Adrenal gland (tissue), 12 donors: ENCODE data around the gene FASTKD1. TPM values are rescaled to one million over a fixed set of nuclear protein-coding genes. Genes with fewer than 3 reads are reported as not detected.
"Not testable (repeated sequence)": the region's sequence is repeated elsewhere in the genome, so short reads cannot be mapped to it uniquely, and the experiment has no call there.

ENCODE experiments used
- DNase-seq, 7 donors: peaks; one replicate each; pipeline ENCODE4 v3.0.0-alpha.2; 2019 to 2020
- H3K27ac ChIP-seq, 5 donors: fragments of 200-600 bp; sonication (generic) in 4 of 5; 1 replicate in 3 of 5; 2 replicates in 2 of 5; pipeline versions ENCODE4 v1.5.1 to v1.8.0; 2016 to 2020; ENCODE audit warnings: mild to moderate bottlenecking in 1 of 5
- H3K27me3 ChIP-seq: fragments of 200-600 bp; 2 replicates; pipeline ENCODE4 v1.8.0; 2021
- H3K36me3 ChIP-seq, 2 donors: fragments of 200-600 bp; replicated peaks in 1 of 2; 1 replicate in 1 of 2; 2 replicates in 1 of 2; pipeline versions ENCODE4 v1.5.1 to v1.8.0; 2018 to 2022
- H3K4me1 ChIP-seq, 2 donors: fragments of 200-600 bp; replicated peaks in 1 of 2; 1 replicate in 1 of 2; 2 replicates in 1 of 2; pipeline versions ENCODE4 v1.5.1 to v1.8.0; 2018 to 2021
- H3K4me3 ChIP-seq, 4 donors: fragments of 200-600 bp; sonication (generic) in 3 of 4; one replicate each; pipeline ENCODE4 v1.5.1; 2016 to 2018
- H3K9me3 ChIP-seq, 3 donors: fragments of 200-600 bp; sonication (generic) in 1 of 3; replicated peaks in 1 of 3; 1 replicate in 2 of 3; 2 replicates in 1 of 3; pipeline versions ENCODE4 v1.5.1 to v1.8.0; 2016 to 2021
- POLR2A ChIP-seq, 2 donors: fragments of 450-650 bp; IDR thresholded peaks; one replicate each; pipeline ENCODE4 v1.6.1; 2017; ENCODE audit warnings: antibody characterized with exemption in 2 of 2, mild to moderate bottlenecking in 2 of 2, moderate library complexity in 1 of 2
- WGBS, 4 donors: extraction: QIAGEN DNeasy Blood & Tissue Kit in 2 of 4; methylation state at CpG; one replicate each; pipeline versions ENCODE4 v1.1.5 to v1.1.7; 2013 to 2017; 5-methylcytosine and 5-hydroxymethylcytosine counted together
- intact Hi-C, 2 donors: fragments of 100-400 bp; cut with DNase I; formaldehyde crosslinking; loops; one replicate each; pipeline versions ENCODE4 v1.14.1 to v1.15.0; 2022 to 2023
- polyA plus RNA-seq, 3 donors: library from polyadenylated mRNA; stranded (reverse); fragments of 200-250 nt in 2 of 3; fragments of 350-450 nt in 1 of 3; fragmentation: Illumina TruSeq in 1 of 3; extraction: RNeasy Lipid Tissue Mini Kit (QIAGEN cat#74804) in 1 of 3; gene quantifications; one replicate each; pipeline ENCODE4 v1.2.3, GENCODE V29; 2013 to 2014
- total RNA-seq, 9 donors: library from RNA; depleted of rRNA in 4 of 9; stranded (reverse); fragments of >200 nt in 4 of 9; fragments of 120-200 nt in 1 of 9; fragmentation: NEBNext Ultra II Directional in 1 of 9; extraction: Animal tissue kit (Norgen Biotek cat#: 25700) in 1 of 9; gene quantifications; one replicate each; pipeline versions ENCODE4 v1.1.0 to v1.2.4, GENCODE V29; 2013 to 2023
- TF ChIP-seq, protein P1 (sequence below), 6 experiments: fragments of 450-650 bp in 4 of 6; fragments of 200-600 bp in 2 of 6; sonication (generic) in 1 of 6; IDR thresholded peaks; 1 replicate in 5 of 6; 2 replicates in 1 of 6; pipeline versions ENCODE4 v1.5.1 to v1.8.0; 2016 to 2021; ENCODE audit warnings: antibody characterized with exemption in 6 of 6, mild to moderate bottlenecking in 2 of 6, moderate library complexity in 1 of 6
- donor health status: healthy with polysubstance abuse.
- donor health status: Bipolar disorder and iron deficiency.
- donor health status: DM: yes; HTN: yes; CAD: no.
- donor health status: DM: no; HTN: no; CAD: no.
- donor health status: DM: no; HTN: no; CAD: no.
- donor health status: DM: yes; HTN: yes; CAD: no.

The FASTKD1 gene
- total and polyA plus RNA-seq, 12 donors, result 5.9 to 121 (median 20.9) TPM

DNA sequence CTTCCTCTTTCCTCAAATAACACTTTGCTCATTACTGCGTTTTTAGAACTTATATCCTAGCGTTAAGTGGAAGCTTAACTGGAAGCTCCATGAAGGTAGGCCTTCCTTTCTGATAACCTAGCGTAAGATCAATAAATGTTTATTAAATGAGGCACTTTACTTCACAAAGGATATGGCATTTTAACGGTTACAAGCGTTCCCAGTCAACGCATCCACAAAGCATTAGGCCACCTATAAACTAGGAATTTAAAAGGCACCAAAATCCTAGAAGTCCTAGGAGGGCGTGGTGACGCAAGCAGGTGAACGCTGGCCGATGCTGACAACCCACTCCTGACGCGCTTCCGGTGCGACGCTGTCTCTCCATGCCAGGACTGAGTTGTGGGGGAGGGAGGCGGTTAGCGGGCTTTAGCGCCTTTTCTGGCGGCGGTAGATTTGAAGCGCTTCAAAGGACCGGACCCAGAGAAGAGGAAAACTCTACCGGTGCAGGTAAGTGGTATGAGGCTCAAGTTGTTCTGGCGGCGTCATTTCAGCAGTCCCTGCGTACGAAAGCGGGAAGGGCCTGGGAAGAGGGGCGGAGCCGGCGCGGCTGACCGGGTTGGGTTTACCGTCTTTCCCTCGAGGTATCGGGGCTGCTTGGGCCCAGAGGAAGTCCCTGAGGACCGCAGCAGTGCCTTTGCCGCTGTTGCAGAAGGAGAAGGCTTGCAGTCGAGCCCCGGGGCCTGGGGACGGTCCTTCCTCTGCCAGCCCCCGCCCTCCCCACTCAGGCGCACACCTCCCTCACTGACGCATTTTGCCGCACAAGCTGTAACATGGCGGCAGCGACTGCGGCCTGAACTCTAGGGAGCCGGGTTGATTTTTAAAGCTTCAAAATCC, 10.6 kb upstream of the FASTKD1 start, which contains the start of gene PPIG:
PPIG (plus strand) TSS at position 347 of the 873 bp plus-strand sequence. CDS start 19,691 bp downstream, outside the sequence.
- peaks cover 13 to 21% of the 10 kb centered on the region in 2 donors for H3K4me1 ChIP-seq
- H3K9me3 ChIP-seq, result no peaks in the 10 kb centered on the region
- H3K36me3 ChIP-seq, result no peaks in the 10 kb centered on the region
- intact Hi-C loops, result no loop called here
- DNase-seq, result peak; percentile 90 to 97 (median 93)
- 5 to 14% (median 6%) methylated on average over 18 to 49 of the region's 49 CpGs for WGBS, 4 donors
- H3K27ac ChIP-seq, result peak within 1 kb of the TSS; percentile 61 to 100 (median 95)
- no peaks in the 10 kb centered on the region for H3K27me3 ChIP-seq
- TF ChIP-seq, protein P1, sequence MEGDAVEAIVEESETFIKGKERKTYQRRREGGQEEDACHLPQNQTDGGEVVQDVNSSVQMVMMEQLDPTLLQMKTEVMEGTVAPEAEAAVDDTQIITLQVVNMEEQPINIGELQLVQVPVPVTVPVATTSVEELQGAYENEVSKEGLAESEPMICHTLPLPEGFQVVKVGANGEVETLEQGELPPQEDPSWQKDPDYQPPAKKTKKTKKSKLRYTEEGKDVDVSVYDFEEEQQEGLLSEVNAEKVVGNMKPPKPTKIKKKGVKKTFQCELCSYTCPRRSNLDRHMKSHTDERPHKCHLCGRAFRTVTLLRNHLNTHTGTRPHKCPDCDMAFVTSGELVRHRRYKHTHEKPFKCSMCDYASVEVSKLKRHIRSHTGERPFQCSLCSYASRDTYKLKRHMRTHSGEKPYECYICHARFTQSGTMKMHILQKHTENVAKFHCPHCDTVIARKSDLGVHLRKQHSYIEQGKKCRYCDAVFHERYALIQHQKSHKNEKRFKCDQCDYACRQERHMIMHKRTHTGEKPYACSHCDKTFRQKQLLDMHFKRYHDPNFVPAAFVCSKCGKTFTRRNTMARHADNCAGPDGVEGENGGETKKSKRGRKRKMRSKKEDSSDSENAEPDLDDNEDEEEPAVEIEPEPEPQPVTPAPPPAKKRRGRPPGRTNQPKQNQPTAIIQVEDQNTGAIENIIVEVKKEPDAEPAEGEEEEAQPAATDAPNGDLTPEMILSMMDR (IDR thresholded peaks at IDR 0.05), result no peak
- TF ChIP-seq POLR2A (IDR thresholded peaks at IDR 0.05), result peak; percentile 54 to 63
- peak within 1 kb of the TSS; percentile 74 to 87 (median 80) for H3K4me3 ChIP-seq

DNA sequence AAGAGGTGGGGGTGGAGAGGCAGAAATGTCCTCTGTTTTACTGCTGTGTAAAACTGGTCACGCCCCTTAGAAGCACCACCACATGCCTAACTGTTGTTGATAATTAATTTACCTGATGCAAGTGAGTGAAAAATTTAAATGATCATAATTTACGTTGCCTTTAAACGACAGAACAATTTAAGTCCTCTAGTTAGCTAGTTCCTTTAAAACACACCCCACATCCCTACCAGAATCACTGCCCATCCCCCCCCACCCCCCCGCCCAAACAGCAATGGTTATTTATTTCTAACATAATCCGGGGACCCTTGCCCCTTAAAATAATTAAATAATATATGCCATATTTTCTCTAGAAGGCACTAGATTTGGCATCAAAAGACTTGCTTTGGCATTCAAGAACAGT, 9.9 kb upstream of the FASTKD1 start:
- no peak for DNase-seq
- Histone ChIP-seq H3K4me1 (peaks cover 13 to 21% of the 10 kb centered on the region in 2 donors), H3K27me3 (no peaks in the 10 kb centered on the region), H3K4me3 (no peak overlapping the region), H3K36me3 (no peaks in the 10 kb centered on the region), H3K9me3 (no peaks in the 10 kb centered on the region), H3K27ac (peak overlapping the region in 2 of 5 donors; percentile 95 to 99)
- TF ChIP-seq POLR2A (IDR thresholded peaks at IDR 0.05), result no peak
- TF ChIP-seq, protein P1 (IDR thresholded peaks at IDR 0.05), result no peak
- 94 to 97% (median 96%) methylated on average over 5 of the region's 5 CpGs for WGBS, 4 donors
- intact Hi-C loops, result no loop called here

DNA sequence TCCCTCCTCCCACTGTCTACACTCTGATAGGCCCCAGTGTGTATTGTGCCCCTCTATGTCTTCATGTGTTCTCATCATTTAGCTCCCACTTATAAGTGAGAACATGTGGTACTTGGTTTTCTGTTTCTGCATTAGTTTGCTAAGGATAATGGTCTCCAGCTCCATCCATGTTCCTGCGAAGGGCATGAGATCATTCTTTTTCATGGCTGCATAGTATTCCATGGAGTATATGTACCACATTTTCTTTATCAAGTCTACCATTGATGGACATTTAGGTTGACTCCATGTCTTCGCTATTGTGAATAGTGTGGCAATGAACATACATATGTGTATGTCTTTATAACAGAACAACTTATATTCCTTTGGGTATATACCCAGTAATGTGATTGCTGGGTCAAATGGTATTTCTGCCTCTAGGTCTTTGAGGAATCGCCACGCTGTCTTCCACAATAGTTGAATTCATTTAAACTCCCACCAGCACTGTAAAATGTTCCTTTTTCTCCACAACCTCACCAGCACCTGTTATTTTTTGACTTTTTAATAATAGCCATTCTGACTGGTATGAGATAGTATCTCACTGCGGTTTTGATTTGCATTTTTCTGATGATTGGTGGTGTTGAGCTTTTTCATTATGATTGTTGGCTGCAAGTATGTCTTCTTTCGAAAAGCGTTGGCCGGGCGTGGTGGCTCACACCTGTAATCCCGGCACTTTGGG, 9.0 kb upstream of the FASTKD1 start:
- H3K9me3 ChIP-seq, intact Hi-C loops, H3K27me3 ChIP-seq, H3K36me3 ChIP-seq, DNase-seq, H3K4me3 ChIP-seq, H3K27ac ChIP-seq: not testable (repeated sequence)
- H3K4me1 ChIP-seq, result peaks cover 13 to 21% of the 10 kb centered on the region in 2 donors
- 96 to 97% (median 97%) methylated on average over 10 of the region's 10 CpGs for WGBS, 4 donors

DNA sequence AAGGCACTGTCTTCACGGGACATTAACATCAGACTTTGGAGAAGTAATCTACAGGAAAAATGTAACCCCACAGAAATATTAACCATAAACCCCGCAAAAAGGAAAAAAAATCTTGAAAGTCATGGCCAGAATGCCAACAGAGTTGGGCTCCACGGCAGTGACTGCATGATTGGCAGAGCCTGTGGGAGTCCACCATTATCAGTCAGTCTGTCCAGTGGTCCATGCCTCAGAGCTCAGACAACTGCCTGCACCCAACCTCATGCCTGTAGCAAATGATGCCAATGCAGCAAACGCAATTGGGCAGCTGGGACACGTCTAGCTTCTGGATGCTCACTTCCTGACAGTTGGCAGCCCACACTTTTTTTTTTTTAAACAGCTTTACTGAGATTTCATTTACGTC, 5.4 kb upstream of the FASTKD1 start:
- peaks cover 0 to under 1% of the 10 kb centered on the region in 2 donors for H3K4me1 ChIP-seq
- DNase-seq, result no peak
- no peaks in the 10 kb centered on the region for H3K9me3 ChIP-seq
- H3K4me3 ChIP-seq, result no peak overlapping the region
- intact Hi-C loops, result no loop called here
- H3K36me3 ChIP-seq, result no peaks in the 10 kb centered on the region
- no peak overlapping the region for H3K27ac ChIP-seq
- H3K27me3 ChIP-seq, result no peaks in the 10 kb centered on the region
- no peak for TF ChIP-seq POLR2A (IDR thresholded peaks at IDR 0.05)
- TF ChIP-seq, protein P1 (IDR thresholded peaks at IDR 0.05), result no peak
- WGBS, 4 donors, result 45 to 60% (median 53%) methylated on average over 6 of the region's 6 CpGs

DNA sequence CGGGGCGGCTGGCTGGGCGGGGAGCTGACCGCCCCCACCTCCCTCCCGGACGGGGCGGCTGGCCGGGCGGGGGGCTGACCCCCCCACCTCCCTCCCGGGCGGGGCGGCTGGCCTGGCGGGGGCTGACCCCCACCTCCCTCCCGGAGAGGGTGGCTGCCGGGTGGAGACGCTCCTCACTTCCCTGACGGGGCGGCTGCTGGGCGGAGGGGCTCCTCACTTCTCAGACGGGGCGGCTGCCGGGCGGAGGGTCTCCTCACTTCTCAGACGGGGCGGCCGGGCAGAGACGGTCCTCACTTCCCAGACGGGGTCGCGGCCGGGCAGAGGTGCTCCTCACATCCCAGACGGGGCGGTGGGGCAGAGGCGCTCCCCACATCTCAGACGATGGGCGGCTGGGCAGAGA, 1.6 kb upstream of the FASTKD1 start:
- H3K36me3 ChIP-seq, DNase-seq, H3K4me3 ChIP-seq, H3K27ac ChIP-seq, H3K27me3 ChIP-seq, intact Hi-C loops, H3K9me3 ChIP-seq: not testable (repeated sequence)
- 91 to 100% (median 92%) methylated on average over 1 to 27 of the region's 36 CpGs for WGBS, 4 donors
- peaks cover 5 to 14% of the 10 kb centered on the region in 2 donors for H3K4me1 ChIP-seq

DNA sequence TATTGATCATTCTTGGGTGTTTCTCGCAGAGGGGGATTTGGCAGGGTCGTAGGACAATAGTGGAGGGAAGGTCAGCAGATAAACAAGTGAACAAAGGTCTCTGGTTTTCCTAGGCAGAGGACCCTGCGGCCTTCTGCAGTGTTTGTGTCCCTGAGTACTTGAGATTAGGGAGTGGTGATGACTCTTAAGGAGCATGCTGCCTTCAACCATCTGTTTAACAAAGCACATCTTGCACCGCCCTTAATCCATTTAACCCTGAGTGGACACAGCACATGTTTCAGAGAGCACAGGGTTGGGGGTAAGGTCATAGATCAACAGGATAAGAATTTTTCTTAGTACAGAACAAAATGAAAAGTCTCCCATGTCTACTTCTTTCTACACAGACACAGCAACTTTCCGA, 874 bp upstream of the FASTKD1 start:
- WGBS, 4 donors, result 68 to 80% (median 76%) methylated on average over 4 to 5 of the region's 5 CpGs
- H3K9me3 ChIP-seq, H3K4me3 ChIP-seq, H3K27me3 ChIP-seq, intact Hi-C loops, H3K36me3 ChIP-seq, DNase-seq, H3K27ac ChIP-seq: not testable (repeated sequence)
- peaks cover 5 to 14% of the 10 kb centered on the region in 2 donors for H3K4me1 ChIP-seq
